ENCODE results near the gene ATG13.

- TF ChIP-seq CTCF (IDR thresholded peaks at IDR 0.05) (peak in 2 of 7 experiments; percentile 2 to 7), POLR2A (IDR thresholded peaks at IDR 0.05) (peak; percentile 71 to 93 (median 88))
Observed at GRCh38 chr11:46700241-46701077, 83.1 kb downstream of the ATG13 start, which contains the start of the genes ARHGAP1 and ZNF408.
